A549 treated with DMSO at 1 μM for 4 hours (cell line): ENCODE results near the gene PDGFA. TPM values are rescaled to one million over a fixed set of nuclear protein-coding genes. Genes with fewer than 3 reads are reported as not detected.

ENCODE experiments used
- total RNA-seq: library from RNA; stranded (reverse); fragments of 200-300 nt; extraction: Qiagen RNA extraction; gene quantifications from 5 replicates; pipeline ENCODE4 v1.2.3, GENCODE V29; 2022; ENCODE audit warnings: low read depth

Gene PDGFA
- total RNA-seq, result 35.0 to 39.5 TPM (median 35.6 TPM) in 5 replicates

GRCh38 chr7:519484-520390 is at the start of gene PDGFA:
Gene PDGFA, minus strand, starts transcription at chr7:519846. Its CDS starts 845 bp downstream, at chr7:519001.

Other genes with a start within 250 kb of the PDGFA start
- not detected in 5 replicates for gene FOXL3, start 229.7 kb downstream of the PDGFA start, total RNA-seq
- gene DNAAF5, start 206.9 kb upstream of the PDGFA start, total RNA-seq, result 36.2 to 54.6 TPM (median 45.3 TPM) in 5 replicates
- gene PRKAR1B, start 207.4 kb upstream of the PDGFA start, total RNA-seq, result 23.6 to 28.6 TPM (median 27.1 TPM) in 5 replicates